Rectal smooth muscle tissue (tissue), 1 donor: ENCODE data around the gene LRFN2.

Source experiments
- H3K27ac ChIP-seq: one replicate; pipeline ENCODE4 v1.7.0; 2013; ENCODE audit warnings: low read depth, low read length, inconsistent platforms
- H3K27me3 ChIP-seq: one replicate; pipeline ENCODE4 v1.7.0; 2013; ENCODE audit warnings: low read length; ENCODE audit not compliant: control insufficient read depth, insufficient read depth
- H3K36me3 ChIP-seq: one replicate; pipeline ENCODE4 v1.7.0; 2013; ENCODE audit warnings: low read length; ENCODE audit not compliant: control insufficient read depth, insufficient read depth
- H3K4me1 ChIP-seq: one replicate; pipeline ENCODE4 v1.7.0; 2013; ENCODE audit warnings: low read length; ENCODE audit not compliant: control insufficient read depth, insufficient read depth
- H3K4me3 ChIP-seq: one replicate; pipeline ENCODE4 v1.7.0; 2013; ENCODE audit warnings: low read length
- H3K9ac ChIP-seq: one replicate; pipeline ENCODE4 v1.7.0; 2013; ENCODE audit warnings: low read length

The LRFN2 gene

DNA sequence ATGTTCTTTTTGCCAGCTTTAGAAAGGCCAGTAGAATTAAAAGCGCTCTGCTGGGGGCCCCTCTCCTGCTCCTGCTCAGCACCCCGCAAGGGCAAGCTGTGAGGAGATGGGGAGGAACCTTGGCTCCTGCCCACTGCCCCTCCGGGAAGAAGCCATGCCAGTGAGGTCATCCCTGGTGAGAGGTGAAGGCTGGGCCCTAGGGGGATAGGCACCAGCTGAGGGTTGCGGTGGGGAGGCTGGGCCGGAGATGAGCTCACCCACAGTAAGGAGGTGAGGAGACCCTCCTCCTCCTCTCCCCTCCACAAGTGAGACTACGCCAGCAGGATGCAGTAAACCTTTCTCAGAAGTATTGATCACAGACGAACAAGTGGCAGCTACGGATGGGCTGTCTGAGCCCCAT, 32.1 kb downstream of the LRFN2 start:
- Histone ChIP-seq H3K4me3 (no peak overlapping the region), H3K9ac (no peak overlapping the region), H3K4me1 (no peaks in the 10 kb centered on the region), H3K27me3 (no peaks in the 10 kb centered on the region), H3K36me3 (no peaks in the 10 kb centered on the region), H3K27ac (no peak overlapping the region)

DNA sequence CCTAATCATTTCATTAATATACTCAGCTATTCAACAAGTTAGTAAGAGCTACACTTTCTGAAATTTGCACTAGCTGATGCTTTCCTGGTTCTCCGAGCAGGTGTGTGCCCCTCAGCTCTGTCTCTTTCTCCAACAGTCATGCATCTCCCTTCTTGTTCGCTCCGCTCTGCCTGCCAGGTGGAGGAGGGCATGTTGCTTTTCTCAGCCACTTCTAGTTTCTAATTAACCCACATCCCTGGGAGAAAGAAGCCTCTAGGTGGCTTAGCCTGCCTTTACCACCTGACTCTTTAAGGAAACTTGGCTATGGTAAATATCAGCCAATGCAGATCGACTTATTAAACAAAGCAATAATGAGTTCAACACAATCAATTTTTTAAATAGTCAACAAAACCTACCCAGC, 34.2 kb downstream of the LRFN2 start:
- Histone ChIP-seq H3K27me3 (no peaks in the 10 kb centered on the region), H3K4me3 (no peak overlapping the region), H3K4me1 (no peaks in the 10 kb centered on the region), H3K36me3 (no peaks in the 10 kb centered on the region), H3K9ac (no peak overlapping the region), H3K27ac (no peak overlapping the region)

DNA sequence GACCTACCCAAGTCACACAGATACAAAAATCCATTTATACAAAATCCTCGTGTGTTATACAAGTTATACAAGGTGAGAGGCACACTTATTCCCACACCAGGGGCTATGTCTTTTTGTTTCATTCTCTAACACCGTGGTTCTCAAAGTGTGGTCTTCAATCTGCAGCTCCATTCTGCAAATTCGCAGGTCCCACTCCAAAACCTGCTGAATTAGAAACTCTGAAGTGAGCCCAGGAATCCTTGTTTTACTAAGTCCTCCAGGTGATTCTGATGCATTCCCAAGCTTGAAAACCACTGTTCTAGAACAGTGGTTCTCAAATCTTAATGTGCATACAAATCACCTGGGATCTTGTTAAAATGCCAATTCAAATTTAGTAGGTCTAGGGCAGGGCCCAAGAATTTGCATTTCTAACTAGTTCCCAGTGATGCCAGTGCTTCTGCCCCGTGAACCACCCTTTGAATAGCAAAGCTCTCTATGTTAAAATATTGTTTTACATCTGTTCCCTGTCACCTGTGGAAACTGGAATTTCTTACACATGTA, 35.1 kb downstream of the LRFN2 start:
- H3K9ac ChIP-seq = no peak overlapping the region
- H3K4me1 ChIP-seq = no peaks in the 10 kb centered on the region
- no peaks in the 10 kb centered on the region for H3K27me3 ChIP-seq
- no peak overlapping the region for H3K4me3 ChIP-seq
- H3K27ac ChIP-seq = no peak overlapping the region
- H3K36me3 ChIP-seq = no peaks in the 10 kb centered on the region

DNA sequence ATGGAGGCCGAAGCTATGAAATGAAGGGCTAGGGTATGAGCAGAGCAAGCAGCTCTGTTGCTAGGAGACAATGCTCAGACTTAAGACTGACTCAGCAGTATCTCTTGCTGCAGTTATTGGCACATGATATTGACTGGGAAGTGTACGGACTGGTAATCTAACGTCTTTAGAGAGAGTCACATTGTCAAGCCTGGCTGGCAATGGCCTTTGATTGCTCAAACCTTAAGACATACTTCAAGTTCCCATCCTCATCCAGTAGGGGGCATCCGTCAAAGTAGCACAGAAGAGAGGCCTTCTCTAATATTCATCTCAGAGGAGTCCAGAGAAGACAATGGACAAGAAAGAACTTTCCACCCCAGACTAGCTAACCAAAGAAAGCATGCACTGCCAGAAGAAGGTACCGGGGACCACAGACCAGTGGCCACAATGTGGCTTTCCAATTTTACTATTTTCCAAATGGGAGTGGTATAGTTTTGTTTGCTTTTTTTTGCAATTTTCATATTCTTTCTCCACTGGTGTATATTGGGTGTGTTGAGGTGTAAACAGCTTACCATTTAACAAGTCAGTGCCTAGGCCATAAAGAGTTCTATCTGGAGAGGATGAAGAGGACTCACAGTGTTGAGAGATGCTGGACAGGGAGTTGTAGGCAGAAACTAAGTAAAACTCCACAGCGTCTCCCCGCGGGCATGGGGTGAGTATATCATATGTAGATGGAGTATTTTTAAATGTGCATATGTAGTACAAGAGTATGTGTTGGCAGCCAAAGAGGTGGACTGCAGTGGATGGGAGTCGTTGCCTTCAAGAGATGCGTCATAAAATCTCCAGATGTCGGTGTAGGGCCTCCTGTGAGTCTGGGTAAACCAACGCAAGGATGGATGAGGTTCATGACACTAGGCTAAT, 36.7 kb downstream of the LRFN2 start:
- Histone ChIP-seq H3K9ac (no peak overlapping the region), H3K27ac (no peak overlapping the region), H3K4me1 (no peaks in the 10 kb centered on the region), H3K4me3 (no peak overlapping the region), H3K27me3 (no peaks in the 10 kb centered on the region), H3K36me3 (no peaks in the 10 kb centered on the region)

DNA sequence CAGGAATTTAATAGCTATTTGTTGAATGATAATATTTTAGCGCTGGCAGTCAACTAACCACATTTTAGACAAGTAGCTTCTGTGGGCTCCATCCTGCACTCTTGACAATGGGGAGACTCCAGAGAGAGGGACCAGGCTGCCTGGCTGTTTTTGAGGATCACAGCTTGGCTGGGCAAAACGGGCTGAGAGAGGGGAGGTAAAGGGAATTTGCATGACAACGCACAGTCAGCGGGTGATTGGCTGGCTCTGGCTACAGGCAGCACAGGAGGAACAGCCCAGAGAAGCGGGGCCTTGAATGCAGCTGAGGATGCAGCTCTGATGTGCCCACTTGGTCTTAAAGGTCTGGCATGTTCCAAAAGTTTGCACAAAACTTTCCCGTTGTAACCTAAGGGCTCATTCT, 41.2 kb downstream of the LRFN2 start:
- no peak overlapping the region for H3K9ac ChIP-seq
- no peak overlapping the region for H3K4me3 ChIP-seq
- H3K27ac ChIP-seq = no peak overlapping the region
- no peaks in the 10 kb centered on the region for H3K27me3 ChIP-seq
- H3K36me3 ChIP-seq = no peaks in the 10 kb centered on the region
- no peaks in the 10 kb centered on the region for H3K4me1 ChIP-seq

DNA sequence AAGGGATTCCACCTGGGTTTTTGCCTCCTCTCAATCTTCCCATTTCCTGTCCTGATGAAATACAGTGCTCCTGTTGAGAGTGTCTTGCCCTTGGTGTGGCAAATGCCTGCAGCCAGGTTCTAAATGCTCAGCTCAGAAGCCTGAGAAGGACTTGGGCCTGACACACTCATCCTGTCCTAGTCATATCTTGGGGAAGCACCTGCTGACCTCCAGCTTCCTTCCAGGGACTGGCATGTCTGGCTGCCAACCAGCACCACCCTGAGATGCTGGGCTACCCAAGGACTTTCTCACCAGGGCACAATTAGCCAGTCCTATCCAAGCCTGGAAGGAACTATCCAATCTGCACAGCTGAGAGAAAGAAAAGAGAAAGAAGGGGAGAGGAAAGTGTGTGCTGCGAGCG, 43.4 kb downstream of the LRFN2 start:
- no peak overlapping the region for H3K27ac ChIP-seq
- no peak overlapping the region for H3K4me3 ChIP-seq
- no peaks in the 10 kb centered on the region for H3K36me3 ChIP-seq
- H3K4me1 ChIP-seq = no peaks in the 10 kb centered on the region
- no peak overlapping the region for H3K9ac ChIP-seq
- H3K27me3 ChIP-seq = no peaks in the 10 kb centered on the region

DNA sequence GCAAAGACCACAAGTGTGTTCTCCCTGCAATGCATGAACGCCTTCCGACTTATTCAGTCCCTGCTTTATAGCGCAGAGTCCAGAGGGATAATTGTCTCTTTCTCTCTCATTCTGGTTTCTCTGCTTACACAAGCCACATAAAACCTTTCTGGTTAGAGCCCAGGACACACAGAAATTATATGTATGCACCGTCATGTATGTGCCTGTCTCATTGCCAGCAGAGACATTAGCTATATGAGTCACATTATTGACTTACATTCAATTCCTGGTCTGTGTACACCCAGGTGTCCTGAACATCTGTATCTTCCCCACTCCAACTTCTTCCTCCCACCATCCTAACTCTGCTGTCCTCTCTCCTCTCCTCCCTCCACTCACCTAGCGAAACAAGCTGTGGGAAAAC, 44.0 kb downstream of the LRFN2 start:
- no peak overlapping the region for H3K27ac ChIP-seq
- no peaks in the 10 kb centered on the region for H3K36me3 ChIP-seq
- H3K4me1 ChIP-seq = no peaks in the 10 kb centered on the region
- H3K27me3 ChIP-seq = no peaks in the 10 kb centered on the region
- H3K9ac ChIP-seq = no peak overlapping the region
- H3K4me3 ChIP-seq = no peak overlapping the region

DNA sequence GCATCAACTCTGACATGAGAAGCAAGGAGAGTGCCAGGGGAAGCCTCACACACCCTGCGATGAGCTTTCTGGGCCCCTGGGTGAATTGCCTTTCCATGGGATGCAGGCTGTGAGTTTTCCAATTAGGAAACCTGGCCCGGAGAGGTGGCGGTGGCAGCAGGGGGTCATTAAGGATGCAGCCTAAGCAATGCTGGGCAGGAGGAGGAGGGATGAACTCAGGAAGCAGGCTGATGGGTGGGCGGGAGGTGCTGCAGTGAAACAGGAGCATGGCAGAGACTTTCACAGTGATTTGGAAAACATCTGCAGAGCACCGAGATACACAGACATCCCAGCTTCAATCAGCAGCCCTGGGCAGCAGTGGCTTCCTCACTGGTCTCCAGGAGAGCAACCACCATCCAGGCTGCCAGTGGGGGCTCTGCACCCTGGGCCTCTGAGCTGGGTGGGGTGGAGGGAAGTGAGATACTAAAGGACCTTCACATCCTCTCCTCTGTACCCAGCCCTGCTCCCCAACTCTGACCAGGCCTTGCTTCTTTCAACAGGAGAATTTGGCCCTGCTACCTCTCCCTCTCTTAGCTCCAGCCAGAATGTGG, 44.9 kb downstream of the LRFN2 start:
- Histone ChIP-seq H3K27me3 (no peaks in the 10 kb centered on the region), H3K9ac (no peak overlapping the region), H3K36me3 (no peaks in the 10 kb centered on the region), H3K27ac (no peak overlapping the region), H3K4me1 (no peaks in the 10 kb centered on the region), H3K4me3 (no peak overlapping the region)

DNA sequence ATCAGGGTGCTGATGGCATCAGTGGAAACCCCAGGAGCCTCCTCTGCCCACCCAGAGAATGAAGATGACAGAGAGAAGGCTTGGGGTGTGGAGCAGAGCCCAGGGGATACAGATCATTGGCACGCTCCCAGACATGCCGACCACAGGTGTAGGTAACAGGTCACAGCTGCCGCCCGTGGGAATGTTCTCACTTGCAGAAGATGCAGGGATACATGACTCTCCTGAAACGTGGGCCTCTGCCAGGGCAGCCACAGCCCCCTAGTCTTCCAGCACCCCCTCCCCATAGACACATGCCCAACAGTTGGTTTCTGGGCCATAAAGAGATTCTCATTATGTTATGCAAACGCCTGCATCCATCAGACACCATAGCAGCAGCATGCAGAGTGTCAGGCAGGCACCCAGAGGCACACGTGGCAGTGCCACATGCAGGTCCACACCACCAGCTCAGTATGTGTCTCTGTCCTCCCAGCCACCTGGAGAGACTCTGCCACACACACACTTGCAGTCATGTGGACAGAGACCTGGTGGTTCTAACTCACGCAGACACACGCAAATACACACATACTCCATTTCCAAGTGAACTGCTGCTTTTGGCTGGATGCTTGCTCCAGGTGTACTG, 45.5 kb downstream of the LRFN2 start:
- H3K27ac ChIP-seq = no peak overlapping the region
- no peak overlapping the region for H3K4me3 ChIP-seq
- no peak overlapping the region for H3K9ac ChIP-seq
- no peaks in the 10 kb centered on the region for H3K27me3 ChIP-seq
- H3K4me1 ChIP-seq = no peaks in the 10 kb centered on the region
- no peaks in the 10 kb centered on the region for H3K36me3 ChIP-seq

DNA sequence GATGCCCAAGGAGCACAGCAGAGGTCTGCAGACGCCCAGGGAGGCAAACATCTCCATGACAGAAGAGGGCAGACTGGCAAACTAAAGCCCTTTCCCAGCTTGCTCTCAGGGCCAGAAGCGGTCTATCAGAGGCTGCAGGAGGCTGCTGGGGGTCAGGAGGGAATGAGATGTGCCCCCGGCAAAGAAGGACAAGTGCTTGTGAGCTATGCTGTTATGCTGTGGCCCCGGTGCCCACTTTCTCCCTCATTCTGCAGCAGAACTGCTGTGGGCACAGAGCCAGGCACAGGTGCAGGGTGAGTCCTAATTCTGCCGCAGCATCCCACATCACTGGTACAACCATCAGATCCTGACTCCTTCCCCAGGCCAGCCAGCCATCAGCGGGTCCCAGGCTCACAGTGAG, 46.4 kb downstream of the LRFN2 start:
- H3K4me1 ChIP-seq = no peaks in the 10 kb centered on the region
- H3K27ac ChIP-seq = no peak overlapping the region
- no peak overlapping the region for H3K9ac ChIP-seq
- no peaks in the 10 kb centered on the region for H3K36me3 ChIP-seq
- H3K27me3 ChIP-seq = no peaks in the 10 kb centered on the region
- no peak overlapping the region for H3K4me3 ChIP-seq

DNA sequence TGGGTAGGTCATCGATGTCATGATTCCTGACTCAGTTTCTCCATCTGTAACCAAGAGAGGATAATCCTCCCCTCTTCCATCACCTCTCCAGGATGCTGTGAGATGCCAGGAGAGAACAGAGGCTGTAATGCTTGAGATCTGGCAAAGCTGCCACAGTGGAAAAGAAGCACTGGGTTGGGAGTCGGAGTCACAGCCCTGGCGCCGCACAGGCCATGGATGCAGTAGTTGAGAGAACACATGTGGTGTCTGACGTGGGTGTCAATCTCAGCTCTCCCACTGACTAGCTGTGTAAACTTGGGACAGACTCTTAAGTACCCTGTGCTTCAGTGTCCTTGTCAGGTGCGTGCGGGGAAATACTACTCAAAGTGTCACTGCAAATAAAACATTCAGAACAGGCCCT, 47.3 kb downstream of the LRFN2 start:
- Histone ChIP-seq H3K4me3 (no peak overlapping the region), H3K4me1 (no peaks in the 10 kb centered on the region), H3K9ac (no peak overlapping the region), H3K27me3 (no peaks in the 10 kb centered on the region), H3K27ac (no peak overlapping the region), H3K36me3 (no peaks in the 10 kb centered on the region)

DNA sequence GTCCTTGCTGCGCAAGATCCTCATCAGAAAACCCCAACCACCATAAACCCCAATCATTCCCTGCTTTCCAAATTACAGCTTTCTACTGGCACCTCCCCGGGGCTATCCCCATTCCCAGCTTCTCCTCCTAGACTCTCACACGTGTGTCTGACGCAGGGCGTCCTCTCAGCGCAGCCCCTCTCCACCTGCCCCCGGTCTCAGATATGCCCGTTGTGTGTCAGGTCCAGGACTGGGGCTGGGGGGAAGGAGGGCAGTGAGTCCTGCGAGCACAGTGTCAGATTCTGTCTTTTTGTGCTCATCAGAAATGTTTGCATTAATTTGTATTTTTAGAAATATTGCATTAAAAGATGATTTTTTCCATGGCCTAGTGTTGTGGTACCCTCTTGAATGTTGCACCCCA, 48.6 kb downstream of the LRFN2 start:
- no peaks in the 10 kb centered on the region for H3K27me3 ChIP-seq
- H3K27ac ChIP-seq = no peak overlapping the region
- no peaks in the 10 kb centered on the region for H3K36me3 ChIP-seq
- H3K4me3 ChIP-seq = no peak overlapping the region
- no peaks in the 10 kb centered on the region for H3K4me1 ChIP-seq
- H3K9ac ChIP-seq = no peak overlapping the region
